Heart left ventricle (tissue), 13 donors: Measurements from ENCODE around the gene AKR7A2.

ENCODE experiments used
- CTCF ChIP-seq, 12 donors: fragments of 200-600 bp; sonication (generic) in 4 of 12; IDR thresholded peaks; one replicate each; pipeline versions ENCODE4 v1.5.0 to v1.8.0; 2018 to 2022; ENCODE audit warnings: antibody characterized with exemption in 12 of 12, mild to moderate bottlenecking in 5 of 12
- POLR2A ChIP-seq, 2 donors: fragments of 450-650 bp; IDR thresholded peaks; one replicate each; pipeline ENCODE4 v1.6.1; 2017; ENCODE audit warnings: antibody characterized with exemption in 2 of 2, mild to moderate bottlenecking in 2 of 2, moderate library complexity in 2 of 2
- donor health status: ischemic (EF 13 %, LVEDD 7.1; RV severe dilation, severe dysfunction).
- donor health status: DM: no; HTN: yes; CAD: no.
- donor health status: DM: no; HTN: no; CAD: no.
- donor health status: ischemic (EF 25% LVEDD 6.9; RV normal size, moderate dysfunction).
- donor health status: ischemic (EF 25% LVEDD 5.7; RV mildly dilated, moderate dysfunction).
- donor health status: ischemic (EF 35%, LVEDD 5.7; RV mildly dilated, moderate dysfunction).
- donor health status: nonischemic (EF 11% LVEDD 7.7; RV severe dilation, severe dysfunction).
- donor health status: DM: yes; HTN: yes; CAD: no.
- donor health status: PGD.
- donor health status: ischemic (EF 29% LVEDD 5.4; RV normal size, mild dysfunction).
- donor health status: nonischemic (EF 23%, LVEDD 6.1; RV moderate dilation, normal function).

DNA sequence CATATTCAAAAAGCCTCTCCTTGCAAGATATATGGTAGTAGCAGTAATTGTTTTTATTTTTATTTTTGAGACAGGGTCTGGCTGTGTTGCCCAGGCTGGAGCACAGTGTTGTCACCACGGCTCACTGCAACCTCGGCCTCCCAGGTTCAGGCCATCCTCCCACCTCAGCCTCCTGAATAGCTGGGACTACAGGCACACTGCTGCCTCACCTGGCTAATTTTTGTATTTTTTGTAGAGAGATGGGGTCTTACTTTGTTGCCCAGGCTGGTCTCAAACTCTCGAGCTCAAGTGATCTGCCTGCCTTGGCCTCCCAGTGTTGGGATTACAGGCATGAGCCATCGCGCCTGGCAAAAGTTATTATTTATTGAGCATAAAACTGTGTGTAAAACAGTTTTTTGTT, 38.6 kb upstream of the AKR7A2 start:
- no peak for TF ChIP-seq POLR2A (IDR thresholded peaks at IDR 0.05)
- no peak for TF ChIP-seq CTCF (IDR thresholded peaks at IDR 0.05)
